ENCODE results near the gene DPYSL5. TPM values are rescaled to one million over a fixed set of nuclear protein-coding genes. Genes with fewer than 3 reads are reported as not detected.

DPYSL5 gene
- polyA plus RNA-seq, 1 donor from 2014 or later, result 111 TPM

DNA sequence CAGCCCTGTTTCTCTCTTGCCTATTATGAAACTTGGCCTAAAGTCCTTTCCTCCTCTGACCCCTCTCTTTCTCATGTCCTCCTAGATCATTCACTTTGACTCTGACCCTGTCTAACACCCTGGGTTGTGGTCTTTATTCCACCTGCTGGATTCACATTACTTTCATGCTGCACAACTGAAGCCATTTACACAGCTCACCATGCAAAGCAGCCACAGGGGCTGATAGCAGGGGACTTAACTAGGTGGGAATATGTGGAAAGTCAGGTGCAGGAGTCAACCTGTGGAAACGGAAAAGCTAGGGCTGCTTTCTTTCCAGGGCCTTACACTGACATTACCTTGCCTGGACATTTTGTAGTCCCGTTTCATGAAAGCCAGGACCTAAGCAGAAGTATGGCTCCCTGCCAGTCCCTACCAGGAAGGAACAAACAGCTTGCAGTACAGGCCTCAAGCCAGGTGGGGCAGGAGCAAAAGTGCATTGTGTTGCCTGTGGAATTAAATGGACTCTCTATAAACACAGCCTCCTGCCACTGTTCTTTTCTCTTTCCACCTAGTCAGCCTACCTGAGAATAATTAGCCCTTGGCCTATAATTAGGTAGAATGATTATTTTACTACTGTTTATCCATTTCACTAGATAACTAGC, 134.3 kb downstream of the DPYSL5 start:
- H3K4me3 ChIP-seq (ENCODE audit: low read length), result no peak overlapping the region
- no peaks in the 10 kb centered on the region for H3K9me3 ChIP-seq (ENCODE audit: low read length)
- H3K4me2 ChIP-seq (ENCODE audit: low read length), result no peak overlapping the region
- TF ChIP-seq EP300 (conservative IDR thresholded peaks at IDR 0.05; ENCODE audit: poor library complexity, severe bottlenecking) (no peak), POLR2AphosphoS5 (IDR thresholded peaks at IDR 0.05) (no peak), TAF1 (IDR thresholded peaks at IDR 0.05; ENCODE audit: low read depth) (no peak), MXI1 (conservative IDR thresholded peaks at IDR 0.05; ENCODE audit: poor library complexity, severe bottlenecking) (no peak), SMC3 (conservative IDR thresholded peaks at IDR 0.05; ENCODE audit: poor library complexity) (no peak), EZH2 (IDR thresholded peaks at IDR 0.05; ENCODE audit: borderline replicate concordance, insufficient read depth, low read length, poor library complexity, severe bottlenecking) (no peak), RAD21 (conservative IDR thresholded peaks at IDR 0.05) (no peak)
- TF ChIP-seq, protein P1, sequence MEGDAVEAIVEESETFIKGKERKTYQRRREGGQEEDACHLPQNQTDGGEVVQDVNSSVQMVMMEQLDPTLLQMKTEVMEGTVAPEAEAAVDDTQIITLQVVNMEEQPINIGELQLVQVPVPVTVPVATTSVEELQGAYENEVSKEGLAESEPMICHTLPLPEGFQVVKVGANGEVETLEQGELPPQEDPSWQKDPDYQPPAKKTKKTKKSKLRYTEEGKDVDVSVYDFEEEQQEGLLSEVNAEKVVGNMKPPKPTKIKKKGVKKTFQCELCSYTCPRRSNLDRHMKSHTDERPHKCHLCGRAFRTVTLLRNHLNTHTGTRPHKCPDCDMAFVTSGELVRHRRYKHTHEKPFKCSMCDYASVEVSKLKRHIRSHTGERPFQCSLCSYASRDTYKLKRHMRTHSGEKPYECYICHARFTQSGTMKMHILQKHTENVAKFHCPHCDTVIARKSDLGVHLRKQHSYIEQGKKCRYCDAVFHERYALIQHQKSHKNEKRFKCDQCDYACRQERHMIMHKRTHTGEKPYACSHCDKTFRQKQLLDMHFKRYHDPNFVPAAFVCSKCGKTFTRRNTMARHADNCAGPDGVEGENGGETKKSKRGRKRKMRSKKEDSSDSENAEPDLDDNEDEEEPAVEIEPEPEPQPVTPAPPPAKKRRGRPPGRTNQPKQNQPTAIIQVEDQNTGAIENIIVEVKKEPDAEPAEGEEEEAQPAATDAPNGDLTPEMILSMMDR (IDR thresholded peaks at IDR 0.05; ENCODE audit: poor library complexity, severe bottlenecking), result no peak
- TF ChIP-seq, protein P2, sequence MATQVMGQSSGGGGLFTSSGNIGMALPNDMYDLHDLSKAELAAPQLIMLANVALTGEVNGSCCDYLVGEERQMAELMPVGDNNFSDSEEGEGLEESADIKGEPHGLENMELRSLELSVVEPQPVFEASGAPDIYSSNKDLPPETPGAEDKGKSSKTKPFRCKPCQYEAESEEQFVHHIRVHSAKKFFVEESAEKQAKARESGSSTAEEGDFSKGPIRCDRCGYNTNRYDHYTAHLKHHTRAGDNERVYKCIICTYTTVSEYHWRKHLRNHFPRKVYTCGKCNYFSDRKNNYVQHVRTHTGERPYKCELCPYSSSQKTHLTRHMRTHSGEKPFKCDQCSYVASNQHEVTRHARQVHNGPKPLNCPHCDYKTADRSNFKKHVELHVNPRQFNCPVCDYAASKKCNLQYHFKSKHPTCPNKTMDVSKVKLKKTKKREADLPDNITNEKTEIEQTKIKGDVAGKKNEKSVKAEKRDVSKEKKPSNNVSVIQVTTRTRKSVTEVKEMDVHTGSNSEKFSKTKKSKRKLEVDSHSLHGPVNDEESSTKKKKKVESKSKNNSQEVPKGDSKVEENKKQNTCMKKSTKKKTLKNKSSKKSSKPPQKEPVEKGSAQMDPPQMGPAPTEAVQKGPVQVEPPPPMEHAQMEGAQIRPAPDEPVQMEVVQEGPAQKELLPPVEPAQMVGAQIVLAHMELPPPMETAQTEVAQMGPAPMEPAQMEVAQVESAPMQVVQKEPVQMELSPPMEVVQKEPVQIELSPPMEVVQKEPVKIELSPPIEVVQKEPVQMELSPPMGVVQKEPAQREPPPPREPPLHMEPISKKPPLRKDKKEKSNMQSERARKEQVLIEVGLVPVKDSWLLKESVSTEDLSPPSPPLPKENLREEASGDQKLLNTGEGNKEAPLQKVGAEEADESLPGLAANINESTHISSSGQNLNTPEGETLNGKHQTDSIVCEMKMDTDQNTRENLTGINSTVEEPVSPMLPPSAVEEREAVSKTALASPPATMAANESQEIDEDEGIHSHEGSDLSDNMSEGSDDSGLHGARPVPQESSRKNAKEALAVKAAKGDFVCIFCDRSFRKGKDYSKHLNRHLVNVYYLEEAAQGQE (IDR thresholded peaks at IDR 0.05; ENCODE audit: borderline replicate concordance), result no peak
- H2AFZ ChIP-seq (ENCODE audit: low read depth, low read length), result no peak overlapping the region
- peaks cover 2% of the 10 kb centered on the region for H4K20me1 ChIP-seq (ENCODE audit: insufficient read depth)
- peaks cover 40% of the 10 kb centered on the region for H3K79me2 ChIP-seq (replicated peaks; ENCODE audit: insufficient read depth, low read length)
- H3K9ac ChIP-seq (ENCODE audit: low read length), result no peak overlapping the region
- no peak overlapping the region for H3K27ac ChIP-seq (ENCODE audit: low read length)
- no peaks in the 10 kb centered on the region for H3K27me3 ChIP-seq (ENCODE audit: insufficient read depth, low read depth, low read length)
- H3K36me3 ChIP-seq (ENCODE audit: insufficient read depth, low read length), result peaks cover 7% of the 10 kb centered on the region
- H3K9me2 ChIP-seq (ENCODE audit: insufficient read depth, low read length), result no peaks in the 10 kb centered on the region
- H3F3A ChIP-seq (ENCODE audit: insufficient read depth, low read length, poor library complexity, severe bottlenecking), result no peaks in the 10 kb centered on the region

GRCh38 chr2:26983746-26984145, 135.8 kb downstream of the DPYSL5 start:
- Histone ChIP-seq H2AFZ (ENCODE audit: low read depth, low read length) (no peak overlapping the region), H3K9ac (ENCODE audit: low read length) (no peak overlapping the region), H4K20me1 (ENCODE audit: insufficient read depth) (no peaks in the 10 kb centered on the region), H3K27ac (ENCODE audit: low read length) (no peak overlapping the region), H3K36me3 (ENCODE audit: insufficient read depth, low read length) (peaks cover 7% of the 10 kb centered on the region), H3K9me2 (ENCODE audit: insufficient read depth, low read length) (no peaks in the 10 kb centered on the region), H3F3A (ENCODE audit: insufficient read depth, low read length, poor library complexity, severe bottlenecking) (no peaks in the 10 kb centered on the region), H3K27me3 (ENCODE audit: insufficient read depth, low read depth, low read length) (no peaks in the 10 kb centered on the region), H3K9me3 (ENCODE audit: low read length) (no peaks in the 10 kb centered on the region), H3K79me2 (replicated peaks; ENCODE audit: insufficient read depth, low read length) (peaks cover 34% of the 10 kb centered on the region), H3K4me3 (ENCODE audit: low read length) (no peak overlapping the region), H3K4me2 (ENCODE audit: low read length) (no peak overlapping the region)
- TF ChIP-seq, protein P1 (IDR thresholded peaks at IDR 0.05; ENCODE audit: poor library complexity, severe bottlenecking), result no peak
- TF ChIP-seq SMC3 (conservative IDR thresholded peaks at IDR 0.05; ENCODE audit: poor library complexity) (no peak), EZH2 (IDR thresholded peaks at IDR 0.05; ENCODE audit: borderline replicate concordance, insufficient read depth, low read length, poor library complexity, severe bottlenecking) (no peak), RAD21 (conservative IDR thresholded peaks at IDR 0.05) (no peak), EP300 (conservative IDR thresholded peaks at IDR 0.05; ENCODE audit: poor library complexity, severe bottlenecking) (no peak), POLR2AphosphoS5 (IDR thresholded peaks at IDR 0.05) (no peak), TAF1 (IDR thresholded peaks at IDR 0.05; ENCODE audit: low read depth) (no peak), MXI1 (conservative IDR thresholded peaks at IDR 0.05; ENCODE audit: poor library complexity, severe bottlenecking) (no peak)
- TF ChIP-seq, protein P2 (IDR thresholded peaks at IDR 0.05; ENCODE audit: borderline replicate concordance), result no peak

Data from neural cell (in vitro differentiated cells).